ENCODE results near the gene ZNF366.

DNA sequence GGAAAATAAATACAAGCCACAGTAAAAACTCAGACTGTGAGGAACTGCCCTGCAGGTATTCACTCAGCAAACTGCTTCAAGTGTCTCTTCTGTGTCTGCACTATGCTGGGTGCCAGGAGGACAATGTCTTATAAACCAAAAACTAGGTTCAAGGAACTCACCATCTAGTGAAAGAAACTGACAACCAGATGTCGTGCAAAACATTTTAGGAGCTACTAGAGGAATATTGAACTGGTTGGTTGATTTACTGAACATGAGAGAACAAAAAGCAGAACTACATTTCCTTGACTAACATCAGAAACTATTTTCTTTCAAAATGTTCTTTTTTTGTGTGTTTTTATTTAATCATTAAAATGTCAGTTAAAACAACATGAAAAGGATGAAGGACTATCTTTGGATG is 35.2 kb downstream of the ZNF366 start:
- TF ChIP-seq EZH2 (IDR thresholded peaks at IDR 0.05; ENCODE audit: insufficient read depth, poor library complexity, severe bottlenecking) = no peak
- TF ChIP-seq EZH2phosphoT487 (IDR thresholded peaks at IDR 0.05; ENCODE audit: insufficient read depth, low read depth) = no peak
